ENCODE data around the gene RASAL3.

- TF ChIP-seq CTCF (IDR thresholded peaks at IDR 0.05) (no peak), POLR2A (IDR thresholded peaks at IDR 0.05) (no peak)
Measured at GRCh38 chr19:15479391-15480345, 15.3 kb upstream of the RASAL3 start, which contains the start of gene PGLYRP2.
